T-helper 2 cell treated with Interferon-gamma antibody and Interleukin-4, amounts not matched to agents 100 ng/mL and 5 ng/mL, for 36 hours (primary cell): ENCODE results near the gene ARHGAP19. TPM values are rescaled to one million over a fixed set of nuclear protein-coding genes. Genes with fewer than 3 reads are reported as not detected.

Experiments
- intact Hi-C: fragments of 100-400 bp; cut with micrococcal nuclease; formaldehyde crosslinking; loops from one replicate; pipeline ENCODE4 v1.15.1; 2023
- total RNA-seq: library from RNA; stranded (reverse); gene quantifications from 2 replicates; pipeline ENCODE4 v1.2.3, GENCODE V29; 2022

Gene ARHGAP19
- total RNA-seq, 1 donor from 2014 or later = 38.0 TPM

GRCh38 chr10:97200616-97201015, 91.8 kb downstream of the ARHGAP19 start:
- intact Hi-C loops = no loop called here

GRCh38 chr10:97199152-97199551, 93.3 kb downstream of the ARHGAP19 start:
- intact Hi-C loops = no loop called here

GRCh38 chr10:97197030-97197500, 95.4 kb downstream of the ARHGAP19 start:
- intact Hi-C loops = no loop called here

- intact Hi-C loops = no loop called here
Measured at GRCh38 chr10:97196223-97197029, 96.0 kb downstream of the ARHGAP19 start.

- intact Hi-C loops = no loop called here
Measured at GRCh38 chr10:97195706-97196222, 96.7 kb downstream of the ARHGAP19 start.

- intact Hi-C loops = no loop called here
Measured at GRCh38 chr10:97192952-97193435, 99.4 kb downstream of the ARHGAP19 start.

- intact Hi-C loops = no loop called here
Measured at GRCh38 chr10:97190450-97190849, 102.0 kb downstream of the ARHGAP19 start.

- intact Hi-C loops = no loop called here
Measured at GRCh38 chr10:97188261-97188711, 104.2 kb downstream of the ARHGAP19 start.

- intact Hi-C loops = no loop called here
Measured at GRCh38 chr10:97186911-97187310, 105.5 kb downstream of the ARHGAP19 start.

- intact Hi-C loops = no loop called here
Measured at GRCh38 chr10:97185326-97186058, 106.9 kb downstream of the ARHGAP19 start, which contains the start of gene SLIT1. TSS of gene SLIT1 (minus strand) at chr10:97185959. CDS start at chr10:97185674, 285 bp downstream.

- intact Hi-C loops = no loop called here
Measured at GRCh38 chr10:97184971-97185325, 107.5 kb downstream of the ARHGAP19 start.

GRCh38 chr10:97183314-97183713, 109.1 kb downstream of the ARHGAP19 start:
- intact Hi-C loops = no loop called here

- intact Hi-C loops = no loop called here
Measured at GRCh38 chr10:97182288-97182990, 110.0 kb downstream of the ARHGAP19 start.

- intact Hi-C loops = no loop called here
Measured at GRCh38 chr10:97180986-97181385, 111.5 kb downstream of the ARHGAP19 start.

GRCh38 chr10:97180363-97180755, 112.1 kb downstream of the ARHGAP19 start:
- intact Hi-C loops = no loop called here

- intact Hi-C loops = no loop called here
Measured at GRCh38 chr10:97179731-97180362, 112.6 kb downstream of the ARHGAP19 start.

- intact Hi-C loops = no loop called here
Measured at GRCh38 chr10:97179311-97179710, 113.1 kb downstream of the ARHGAP19 start.

- intact Hi-C loops = no loop called here
Measured at GRCh38 chr10:97178074-97178473, 114.4 kb downstream of the ARHGAP19 start.

- intact Hi-C loops = no loop called here
Measured at GRCh38 chr10:97176226-97176625, 116.2 kb downstream of the ARHGAP19 start.

- intact Hi-C loops = no loop called here
Measured at GRCh38 chr10:97175586-97175985, 116.9 kb downstream of the ARHGAP19 start.

GRCh38 chr10:97174941-97175340, 117.5 kb downstream of the ARHGAP19 start:
- intact Hi-C loops = no loop called here
